ENCODE measurements around the gene RAX. TPM values are rescaled to one million over a fixed set of nuclear protein-coding genes. Genes with fewer than 3 reads are reported as not detected.

Gene RAX
- total RNA-seq, 1 donor from 2014 or later = not detected

GRCh38 chr18:59306640-59307039 lies 33.4 kb upstream of the RAX start:
- peaks cover 5% of the 10 kb centered on the region for H3K27me3 ChIP-seq (ENCODE audit: control insufficient read depth, insufficient read depth, low read length)
- no peak for TF ChIP-seq CTCF (IDR thresholded peaks at IDR 0.05; ENCODE audit: insufficient read depth, low read length, poor library complexity, severe bottlenecking)
- no peak overlapping the region for H3K4me3 ChIP-seq (ENCODE audit: low read depth, low read length)
- DNase-seq (ENCODE audit: low read depth) = no peak
- H3K36me3 ChIP-seq (ENCODE audit: control insufficient read depth, insufficient read depth, low read length) = no peaks in the 10 kb centered on the region

- TF ChIP-seq CTCF (IDR thresholded peaks at IDR 0.05; ENCODE audit: insufficient read depth, low read length, poor library complexity, severe bottlenecking) = no peak
- H3K4me3 ChIP-seq (ENCODE audit: low read depth, low read length) = no peak overlapping the region
- peaks cover 5% of the 10 kb centered on the region for H3K27me3 ChIP-seq (ENCODE audit: control insufficient read depth, insufficient read depth, low read length)
- H3K36me3 ChIP-seq (ENCODE audit: control insufficient read depth, insufficient read depth, low read length) = no peaks in the 10 kb centered on the region
- DNase-seq (ENCODE audit: low read depth) = no peak
Measured at GRCh38 chr18:59305295-59305694, 32.0 kb upstream of the RAX start.

GRCh38 chr18:59303656-59304195 lies 30.5 kb upstream of the RAX start:
- Histone ChIP-seq H3K36me3 (ENCODE audit: control insufficient read depth, insufficient read depth, low read length) (no peaks in the 10 kb centered on the region), H3K4me3 (ENCODE audit: low read depth, low read length) (no peak overlapping the region), H3K27me3 (ENCODE audit: control insufficient read depth, insufficient read depth, low read length) (peaks cover 5% of the 10 kb centered on the region)
- no peak for TF ChIP-seq CTCF (IDR thresholded peaks at IDR 0.05; ENCODE audit: insufficient read depth, low read length, poor library complexity, severe bottlenecking)
- DNase-seq (ENCODE audit: low read depth) = no peak

GRCh38 chr18:59303006-59303405 lies 29.8 kb upstream of the RAX start:
- Histone ChIP-seq H3K27me3 (ENCODE audit: control insufficient read depth, insufficient read depth, low read length) (peaks cover 7% of the 10 kb centered on the region), H3K4me3 (ENCODE audit: low read depth, low read length) (no peak overlapping the region), H3K36me3 (ENCODE audit: control insufficient read depth, insufficient read depth, low read length) (no peaks in the 10 kb centered on the region)
- no peak for DNase-seq (ENCODE audit: low read depth)
- no peak for TF ChIP-seq CTCF (IDR thresholded peaks at IDR 0.05; ENCODE audit: insufficient read depth, low read length, poor library complexity, severe bottlenecking)

- DNase-seq (ENCODE audit: low read depth) = no peak
- no peaks in the 10 kb centered on the region for H3K36me3 ChIP-seq (ENCODE audit: control insufficient read depth, insufficient read depth, low read length)
- no peak overlapping the region for H3K4me3 ChIP-seq (ENCODE audit: low read depth, low read length)
- H3K27me3 ChIP-seq (ENCODE audit: control insufficient read depth, insufficient read depth, low read length) = peaks cover 5% of the 10 kb centered on the region
- TF ChIP-seq CTCF (IDR thresholded peaks at IDR 0.05; ENCODE audit: insufficient read depth, low read length, poor library complexity, severe bottlenecking) = no peak
Measured at GRCh38 chr18:59301929-59302328, 28.7 kb upstream of the RAX start.

- H3K27me3 ChIP-seq (ENCODE audit: control insufficient read depth, insufficient read depth, low read length) = peaks cover 4% of the 10 kb centered on the region
- DNase-seq (ENCODE audit: low read depth) = no peak
- no peak for TF ChIP-seq CTCF (IDR thresholded peaks at IDR 0.05; ENCODE audit: insufficient read depth, low read length, poor library complexity, severe bottlenecking)
- no peaks in the 10 kb centered on the region for H3K36me3 ChIP-seq (ENCODE audit: control insufficient read depth, insufficient read depth, low read length)
- no peak overlapping the region for H3K4me3 ChIP-seq (ENCODE audit: low read depth, low read length)
Measured at GRCh38 chr18:59300676-59301285, 27.5 kb upstream of the RAX start.

All from kidney epithelial cell (primary cell).